Gastroesophageal sphincter (tissue), 4 donors: Measurements from ENCODE around the gene KCNMA1. TPM values are rescaled to one million over a fixed set of nuclear protein-coding genes. Genes with fewer than 3 reads are reported as not detected.

Source experiments
- ATAC-seq: fragments of 150-250 bp; one replicate; pipeline ENCODE4 v1.9.1; 2016; ENCODE audit warnings: mild to moderate bottlenecking, moderate library complexity
- H3K27ac ChIP-seq, 4 donors: fragments of 200-600 bp; sonication (generic) in 3 of 4; 1 replicate in 3 of 4; 2 replicates in 1 of 4; pipeline ENCODE4 v1.5.1; 2016 to 2019
- H3K27me3 ChIP-seq: fragments of 200-600 bp; sonication (generic); one replicate; pipeline ENCODE4 v1.5.1; 2019
- H3K36me3 ChIP-seq, 2 donors: fragments of 200-600 bp; sonication (generic); one replicate each; pipeline ENCODE4 v1.5.1; 2019; ENCODE audit warnings: control low read depth in 1 of 2
- H3K4me1 ChIP-seq, 3 donors: fragments of 200-600 bp; sonication (generic); 1 replicate in 2 of 3; 2 replicates in 1 of 3; pipeline ENCODE4 v1.5.1; 2016 to 2019; ENCODE audit warnings: control low read depth in 2 of 3
- H3K4me3 ChIP-seq, 2 donors: fragments of 200-600 bp; sonication (generic); one replicate each; pipeline ENCODE4 v1.5.1; 2019; ENCODE audit warnings: mild to moderate bottlenecking in 1 of 2, moderate library complexity in 1 of 2
- H3K9me3 ChIP-seq, 3 donors: fragments of 200-600 bp; sonication (generic); one replicate each; pipeline ENCODE4 v1.5.1; 2017 to 2019; ENCODE audit warnings: control low read depth in 2 of 3
- CTCF ChIP-seq, 4 experiments: fragments of 200-600 bp in 2 of 4; fragments of 450-650 bp in 2 of 4; sonication (generic) in 1 of 4; IDR thresholded peaks; one replicate each; pipeline ENCODE4 v1.5.1; 2017 to 2019; ENCODE audit warnings: antibody characterized with exemption in 4 of 4, mild to moderate bottlenecking in 2 of 4, moderate library complexity in 2 of 4
- EP300 ChIP-seq: sonication (generic); formaldehyde crosslinking; IDR thresholded peaks from one replicate; pipeline ENCODE4 v1.6.1; 2017; ENCODE audit warnings: antibody characterized with exemption, mild to moderate bottlenecking
- POLR2A ChIP-seq, 2 donors: fragments of 450-650 bp; IDR thresholded peaks; one replicate each; pipeline ENCODE4 v1.6.1; 2017; ENCODE audit warnings: antibody characterized with exemption in 2 of 2, mild to moderate bottlenecking in 2 of 2, moderate library complexity in 1 of 2
- POLR2AphosphoS5 ChIP-seq: sonication (generic); formaldehyde crosslinking; IDR thresholded peaks from one replicate; pipeline ENCODE4 v1.6.1; 2017; ENCODE audit warnings: antibody characterized with exemption
- WGBS, 2 donors: methylation state at CpG; one replicate each; pipeline ENCODE4 v1.1.5; 2018; ENCODE audit warnings: low coverage in 1 of 2; 5-methylcytosine and 5-hydroxymethylcytosine counted together
- total RNA-seq, 4 donors: library from RNA; depleted of rRNA; stranded (reverse); fragments of >200 nt; gene quantifications; one replicate each; pipeline ENCODE4 v1.1.0, GENCODE V29; 2016

KCNMA1 gene
- total RNA-seq, 4 donors from 2014 or later: 168 to 389 (median 323) TPM

- Histone ChIP-seq H3K27ac (no peak overlapping the region), H3K27me3 (no peaks in the 10 kb centered on the region), H3K9me3 (no peaks in the 10 kb centered on the region), H3K4me3 (no peak overlapping the region), H3K36me3 (no peaks in the 10 kb centered on the region), H3K4me1 (peaks cover 5 to 41% (median 7%) of the 10 kb centered on the region in 3 donors)
- no peak for TF ChIP-seq CTCF (IDR thresholded peaks at IDR 0.05)
- no peak for ATAC-seq
- 93 to 97% methylated on average over 3 of the region's 3 CpGs for WGBS, 2 donors
These were observed 177.7 kb downstream of the KCNMA1 start for GRCh38 chr10:77459905-77460304.

GRCh38 chr10:77458986-77459590, 178.5 kb downstream of the KCNMA1 start:
- Histone ChIP-seq H3K9me3 (no peaks in the 10 kb centered on the region), H3K4me1 (peaks cover 5 to 33% (median 7%) of the 10 kb centered on the region in 3 donors), H3K27me3 (no peaks in the 10 kb centered on the region), H3K27ac (no peak overlapping the region), H3K36me3 (no peaks in the 10 kb centered on the region), H3K4me3 (no peak overlapping the region)
- WGBS, 2 donors: 44% methylated on average over 2 of the region's 3 CpGs; no CpG with 5 or more reads in 1 of the 2 donors
- no peak for TF ChIP-seq POLR2AphosphoS5
- no peak for TF ChIP-seq EP300
- TF ChIP-seq POLR2A (IDR thresholded peaks at IDR 0.05): no peak
- no peak for TF ChIP-seq CTCF (IDR thresholded peaks at IDR 0.05)
- no peak for ATAC-seq

DNA sequence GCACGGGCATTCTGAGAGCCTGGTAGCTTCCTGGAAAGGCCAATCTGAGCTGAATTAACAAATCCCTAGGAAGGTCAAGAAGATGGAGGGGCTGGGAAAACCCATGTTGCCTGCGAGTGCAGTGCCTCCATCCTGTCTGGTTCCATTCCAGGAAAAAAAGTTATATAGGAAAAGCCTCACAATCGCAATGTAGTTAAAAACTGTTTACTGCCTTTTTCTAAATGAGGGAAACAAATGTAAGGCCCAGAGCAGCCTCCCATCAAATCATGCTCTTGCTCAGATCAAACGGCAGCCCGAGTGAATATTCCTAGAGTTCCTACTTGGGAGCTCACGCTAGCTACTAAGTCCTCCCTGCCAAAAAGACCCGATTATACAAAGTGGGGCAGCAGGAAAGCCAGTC, 179.9 kb downstream of the KCNMA1 start:
- TF ChIP-seq EP300: no peak
- no peak for TF ChIP-seq CTCF (IDR thresholded peaks at IDR 0.05)
- no peak for TF ChIP-seq POLR2A (IDR thresholded peaks at IDR 0.05)
- TF ChIP-seq POLR2AphosphoS5: no peak
- no peaks in the 10 kb centered on the region for H3K27me3 ChIP-seq
- peaks cover 0 to 19% (median 0%) of the 10 kb centered on the region in 3 donors for H3K4me1 ChIP-seq
- H3K27ac ChIP-seq: no peak overlapping the region
- 20 to 51% methylated on average over 1 to 7 of the region's 7 CpGs for WGBS, 2 donors
- H3K9me3 ChIP-seq: no peaks in the 10 kb centered on the region
- H3K36me3 ChIP-seq: no peaks in the 10 kb centered on the region
- no peak for ATAC-seq
- H3K4me3 ChIP-seq: no peak overlapping the region

DNA sequence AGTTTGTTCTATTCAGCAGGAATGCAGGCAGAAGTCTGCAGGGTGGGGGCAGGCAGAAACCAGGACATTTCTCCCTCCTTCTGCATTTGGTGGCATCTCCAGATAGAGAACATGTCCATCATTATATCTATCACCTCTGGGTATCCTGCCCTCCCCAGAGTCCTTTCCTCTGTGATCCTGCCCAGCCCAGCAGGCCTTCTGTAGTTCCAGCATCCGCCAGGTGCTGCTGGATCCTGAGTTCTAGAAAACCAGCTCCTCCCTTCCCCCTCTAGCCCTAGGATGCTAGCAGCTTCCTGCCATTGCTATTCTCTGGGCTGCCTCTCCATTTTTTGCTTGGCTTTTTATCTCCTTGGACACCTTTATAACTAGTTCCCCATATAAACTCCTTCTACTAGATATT, 180.3 kb downstream of the KCNMA1 start:
- Histone ChIP-seq H3K4me3 (no peak overlapping the region), H3K4me1 (peaks cover 0 to 16% (median 0%) of the 10 kb centered on the region in 3 donors), H3K27ac (no peak overlapping the region), H3K36me3 (no peaks in the 10 kb centered on the region), H3K27me3 (no peaks in the 10 kb centered on the region), H3K9me3 (no peaks in the 10 kb centered on the region)
- 78% methylated on average over 1 of the region's 1 CpG; no CpG with 5 or more reads in 1 of the 2 donors for WGBS, 2 donors
- TF ChIP-seq EP300: no peak
- no peak for TF ChIP-seq POLR2AphosphoS5
- TF ChIP-seq POLR2A (IDR thresholded peaks at IDR 0.05): no peak
- TF ChIP-seq CTCF (IDR thresholded peaks at IDR 0.05): no peak
- no peak for ATAC-seq

DNA sequence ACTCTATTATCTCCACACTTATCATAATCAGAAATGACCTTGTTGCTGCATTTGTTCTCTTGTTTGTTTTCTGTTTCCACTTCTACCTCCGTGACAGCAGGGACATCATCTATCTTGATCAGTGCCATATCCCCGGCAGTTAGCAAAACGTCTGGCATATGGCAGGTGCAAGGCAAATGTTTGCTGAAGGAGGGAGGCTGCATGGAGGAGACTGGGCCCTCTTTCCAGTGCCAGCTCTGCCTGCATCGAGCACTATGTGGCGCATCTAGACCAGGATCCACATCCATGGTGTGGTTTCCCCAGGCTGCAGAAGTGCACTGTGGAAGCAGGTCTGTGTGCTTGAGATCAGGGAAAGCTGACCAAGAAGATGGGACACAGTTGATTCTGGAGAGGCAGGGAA, 181.2 kb downstream of the KCNMA1 start:
- Histone ChIP-seq H3K27ac (no peak overlapping the region), H3K27me3 (no peaks in the 10 kb centered on the region), H3K4me1 (peaks cover 0 to 16% (median 0%) of the 10 kb centered on the region in 3 donors), H3K9me3 (no peaks in the 10 kb centered on the region), H3K4me3 (no peak overlapping the region), H3K36me3 (no peaks in the 10 kb centered on the region)
- TF ChIP-seq EP300 (no peak), POLR2AphosphoS5 (no peak), CTCF (IDR thresholded peaks at IDR 0.05) (no peak), POLR2A (IDR thresholded peaks at IDR 0.05) (no peak)
- WGBS, 2 donors: 70 to 77% methylated on average over 2 to 3 of the region's 5 CpGs
- ATAC-seq: no peak
